GM12874 (cell line): ENCODE measurements around the gene SPATA1.

Experiments
- CTCF ChIP-seq: IDR thresholded peaks from 2 replicates; pipeline ENCODE4 v1.5.1; 2011; ENCODE audit warnings: low read depth, mild to moderate bottlenecking, control low read depth, low read length, moderate library complexity; ENCODE audit not compliant: insufficient read depth

Gene SPATA1

GRCh38 chr1:84582802-84583587 lies 76.8 kb downstream of the SPATA1 start:
- TF ChIP-seq CTCF: no peak

GRCh38 chr1:84583648-84584047 lies 77.5 kb downstream of the SPATA1 start:
- TF ChIP-seq CTCF: no peak

DNA sequence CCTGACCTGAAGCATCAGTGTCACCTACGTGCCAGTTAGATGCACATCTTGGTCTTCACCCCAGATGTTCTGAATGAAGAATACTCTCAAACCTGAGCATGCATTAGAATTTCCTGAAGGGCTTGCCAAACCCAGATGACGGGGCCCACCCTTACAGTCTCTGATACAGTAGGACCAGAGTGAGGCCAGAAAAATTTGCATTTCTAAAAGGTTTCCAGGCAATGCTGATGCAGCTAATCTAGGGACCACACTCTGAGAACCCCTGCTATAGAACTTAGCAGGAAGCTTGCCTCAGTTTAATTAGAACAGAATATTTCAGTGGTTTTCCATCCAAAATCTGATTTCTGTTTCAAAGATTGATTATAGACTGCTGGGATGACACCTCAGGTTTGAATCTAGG lies 77.9 kb downstream of the SPATA1 start:
- TF ChIP-seq CTCF: no peak

GRCh38 chr1:84585803-84586202 lies 79.6 kb downstream of the SPATA1 start:
- no peak for TF ChIP-seq CTCF

DNA sequence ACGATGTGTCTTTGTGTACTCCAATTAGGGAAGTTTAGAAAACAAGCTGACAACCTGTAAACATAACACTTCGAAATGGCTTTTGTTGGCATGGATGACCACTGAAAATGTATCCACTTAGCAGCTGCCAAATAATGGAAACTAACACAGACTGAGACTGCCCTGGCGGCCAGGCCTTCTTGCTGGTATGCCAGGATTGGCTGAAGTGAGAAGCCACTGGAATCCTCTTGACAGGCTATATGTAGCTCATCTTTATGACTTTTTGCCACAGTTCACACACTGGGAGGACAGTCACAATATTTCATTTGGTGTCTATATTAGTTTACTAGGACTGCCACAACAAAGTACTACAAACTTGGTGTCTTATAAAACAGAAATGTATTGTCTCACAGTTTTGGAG lies 80.9 kb downstream of the SPATA1 start:
- TF ChIP-seq CTCF: no peak

DNA sequence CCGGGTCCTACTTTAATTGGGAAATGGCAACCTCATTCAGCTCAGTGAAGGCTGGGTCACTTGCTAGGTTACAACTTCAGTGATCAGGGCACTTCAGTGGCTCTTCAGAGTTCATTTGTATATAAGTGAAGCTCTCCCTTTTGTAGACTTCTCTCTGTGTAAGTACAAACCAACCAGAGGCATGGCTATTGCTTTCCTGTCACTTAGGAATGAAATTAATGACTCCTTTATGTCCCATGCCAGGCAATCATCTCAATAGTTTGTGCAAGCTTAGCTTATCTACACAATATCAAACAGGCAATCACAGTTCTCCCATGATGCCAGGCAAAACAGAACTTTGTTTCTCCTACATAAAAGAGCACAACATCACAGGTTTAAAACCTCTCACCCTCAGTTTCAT lies 90.8 kb downstream of the SPATA1 start:
- no peak for TF ChIP-seq CTCF

DNA sequence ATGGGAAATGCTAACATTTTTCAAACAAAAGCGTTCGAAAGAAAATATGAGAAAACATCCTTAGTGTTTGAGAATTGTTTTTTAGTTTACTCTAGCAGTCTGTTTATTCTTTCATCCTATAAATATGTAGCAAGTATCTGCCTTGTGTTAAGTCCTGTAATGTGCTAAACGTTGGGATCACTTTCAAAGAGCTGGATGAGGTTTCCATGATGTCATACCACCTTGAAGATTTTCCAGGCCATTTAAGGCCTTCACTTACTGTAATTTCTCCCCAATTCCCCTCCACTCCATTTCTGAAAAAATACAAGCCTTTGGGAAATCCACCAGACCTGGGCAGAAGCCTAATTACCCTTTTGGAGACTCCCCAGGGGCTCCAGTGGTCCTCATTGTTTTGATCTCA lies 92.2 kb downstream of the SPATA1 start:
- no peak for TF ChIP-seq CTCF
